Ectodermal cell (in vitro differentiated cells): ENCODE results near the gene ALG11.

Experiments
- H3K27ac ChIP-seq: 2 replicates; pipeline ENCODE4 v1.7.0; 2013; ENCODE audit warnings: mild to moderate bottlenecking, low read depth, low read length; ENCODE audit not compliant: insufficient read depth, poor library complexity, severe bottlenecking
- H3K27me3 ChIP-seq: 2 replicates; pipeline ENCODE4 v1.7.0; 2013; ENCODE audit warnings: mild to moderate bottlenecking, low read length; ENCODE audit not compliant: insufficient read depth, control insufficient read depth, poor library complexity, severe bottlenecking
- H3K36me3 ChIP-seq: one replicate; pipeline ENCODE4 v1.7.0; 2013; ENCODE audit warnings: low read length; ENCODE audit not compliant: control insufficient read depth, insufficient read depth
- H3K4me1 ChIP-seq: one replicate; pipeline ENCODE4 v1.7.0; 2013; ENCODE audit warnings: low read length; ENCODE audit not compliant: control insufficient read depth, insufficient read depth
- H3K4me3 ChIP-seq: 2 replicates; pipeline ENCODE4 v1.7.0; 2013; ENCODE audit warnings: low read depth, low read length, control low read depth; ENCODE audit not compliant: insufficient read depth
- H3K9me3 ChIP-seq: 2 replicates; pipeline ENCODE4 v1.7.0; 2013; ENCODE audit warnings: mild to moderate bottlenecking, low read length, moderate library complexity; ENCODE audit not compliant: control insufficient read depth
- WGBS, 2 experiments: methylation state at CpG; one replicate each; pipeline ENCODE4 v1.1.7; 2013; ENCODE audit warnings: missing lambda C conversion rate in 2 of 2; 5-methylcytosine and 5-hydroxymethylcytosine counted together

The ALG11 gene

GRCh38 chr13:52006523-52007245 is 5.5 kb upstream of the ALG11 start:
- Histone ChIP-seq H3K4me1 (no peaks in the 10 kb centered on the region), H3K27me3 (peaks cover 24% of the 10 kb centered on the region)
- 88 to 91% methylated on average over 8 of the region's 8 CpGs for WGBS, 2 experiments

GRCh38 chr13:52009946-52010345 is 2.3 kb upstream of the ALG11 start:
- H3K36me3 ChIP-seq: no peaks in the 10 kb centered on the region
- H3K27ac ChIP-seq: no peak overlapping the region
- H3K9me3 ChIP-seq: no peaks in the 10 kb centered on the region
- 78 to 79% methylated on average over 6 of the region's 6 CpGs for WGBS, 2 experiments
- H3K4me1 ChIP-seq: no peaks in the 10 kb centered on the region
- no peak overlapping the region for H3K4me3 ChIP-seq
- H3K27me3 ChIP-seq: peaks cover 25% of the 10 kb centered on the region

More at GRCh38 chr13:52006523-52007245, 5.5 kb upstream of the ALG11 start:
- H3K9me3 ChIP-seq: no peaks in the 10 kb centered on the region
- H3K4me3 ChIP-seq: no peak overlapping the region
- H3K27ac ChIP-seq: no peak overlapping the region
- H3K36me3 ChIP-seq: no peaks in the 10 kb centered on the region

GRCh38 chr13:52010890-52011631 is 1.1 kb upstream of the ALG11 start, which contains the start of gene ATP7B:
ATP7B (minus strand) TSS chr13:52011450; CDS start chr13:52011337, 113 bp downstream.
- H3K36me3 ChIP-seq: peaks cover 3% of the 10 kb centered on the region
- H3K27ac ChIP-seq: peak within 1 kb of the TSS; percentile 40
- H3K4me1 ChIP-seq: no peaks in the 10 kb centered on the region
- WGBS, 2 experiments: 4 to 5% methylated on average over 46 of the region's 46 CpGs
- H3K9me3 ChIP-seq: no peaks in the 10 kb centered on the region
- peak within 1 kb of the TSS; percentile 89 for H3K4me3 ChIP-seq
- H3K27me3 ChIP-seq: peaks cover 25% of the 10 kb centered on the region

GRCh38 chr13:52012512-52012836 is 276 bp downstream of the ALG11 start:
- H3K36me3 ChIP-seq: peaks cover 3% of the 10 kb centered on the region
- H3K27me3 ChIP-seq: peaks cover 25% of the 10 kb centered on the region
- H3K4me3 ChIP-seq: peak overlapping the region; percentile 89
- H3K4me1 ChIP-seq: no peaks in the 10 kb centered on the region
- 0 to 2% methylated on average over 8 of the region's 8 CpGs for WGBS, 2 experiments
- H3K27ac ChIP-seq: peak overlapping the region; percentile 40
- no peaks in the 10 kb centered on the region for H3K9me3 ChIP-seq

- Histone ChIP-seq H3K36me3 (peaks cover 20% of the 10 kb centered on the region), H3K27me3 (peaks cover 4% of the 10 kb centered on the region), H3K9me3 (no peaks in the 10 kb centered on the region), H3K4me1 (no peaks in the 10 kb centered on the region), H3K4me3 (no peak overlapping the region), H3K27ac (no peak overlapping the region)
- WGBS, 2 experiments: 90 to 92% methylated on average over 3 of the region's 3 CpGs
Observed at GRCh38 chr13:52016296-52016695, 4.1 kb downstream of the ALG11 start.

GRCh38 chr13:52020191-52020590 is 8.0 kb downstream of the ALG11 start:
- WGBS, 2 experiments: 86 to 97% methylated on average over 2 of the region's 3 CpGs
- H3K36me3 ChIP-seq: peaks cover 28% of the 10 kb centered on the region
- H3K27ac ChIP-seq: no peak overlapping the region
- no peaks in the 10 kb centered on the region for H3K9me3 ChIP-seq
- H3K4me1 ChIP-seq: no peaks in the 10 kb centered on the region
- no peak overlapping the region for H3K4me3 ChIP-seq
- no peaks in the 10 kb centered on the region for H3K27me3 ChIP-seq

GRCh38 chr13:52022356-52022755 is 10.2 kb downstream of the ALG11 start:
- WGBS, 2 experiments: 95 to 97% methylated on average over 2 of the region's 2 CpGs

GRCh38 chr13:52024481-52024880 is 12.3 kb downstream of the ALG11 start, which contains the start of gene UTP14C:
UTP14C (plus strand) TSS chr13:52024691; CDS start chr13:52028805, 4,114 bp downstream.
- 94 to 97% methylated on average over 3 of the region's 3 CpGs for WGBS, 2 experiments
- Histone ChIP-seq H3K4me1 (no peaks in the 10 kb centered on the region), H3K4me3 (no peak within 1 kb of the TSS), H3K36me3 (peaks cover 60% of the 10 kb centered on the region), H3K27ac (no peak within 1 kb of the TSS), H3K9me3 (no peaks in the 10 kb centered on the region), H3K27me3 (no peaks in the 10 kb centered on the region)

More at GRCh38 chr13:52022356-52022755, 10.2 kb downstream of the ALG11 start:
- H3K27ac ChIP-seq: no peak overlapping the region
- no peaks in the 10 kb centered on the region for H3K27me3 ChIP-seq
- H3K4me3 ChIP-seq: no peak overlapping the region
- no peaks in the 10 kb centered on the region for H3K9me3 ChIP-seq
- H3K36me3 ChIP-seq: peaks cover 43% of the 10 kb centered on the region
- H3K4me1 ChIP-seq: no peaks in the 10 kb centered on the region

GRCh38 chr13:52025475-52026245 is 13.5 kb downstream of the ALG11 start:
- Histone ChIP-seq H3K9me3 (no peaks in the 10 kb centered on the region), H3K36me3 (peaks cover 50% of the 10 kb centered on the region), H3K27ac (no peak overlapping the region), H3K4me1 (no peaks in the 10 kb centered on the region), H3K27me3 (no peaks in the 10 kb centered on the region), H3K4me3 (no peak overlapping the region)
- 96% methylated on average over 7 of the region's 8 CpGs for WGBS, 2 experiments

GRCh38 chr13:52026246-52026626 is 14.0 kb downstream of the ALG11 start:
- H3K27ac ChIP-seq: no peak overlapping the region
- 93 to 94% methylated on average over 3 of the region's 3 CpGs for WGBS, 2 experiments
- H3K4me1 ChIP-seq: no peaks in the 10 kb centered on the region
- H3K9me3 ChIP-seq: no peaks in the 10 kb centered on the region
- no peaks in the 10 kb centered on the region for H3K27me3 ChIP-seq
- H3K4me3 ChIP-seq: no peak overlapping the region
- peaks cover 47% of the 10 kb centered on the region for H3K36me3 ChIP-seq
